ENCODE measurements around the gene ELANE.

DNA sequence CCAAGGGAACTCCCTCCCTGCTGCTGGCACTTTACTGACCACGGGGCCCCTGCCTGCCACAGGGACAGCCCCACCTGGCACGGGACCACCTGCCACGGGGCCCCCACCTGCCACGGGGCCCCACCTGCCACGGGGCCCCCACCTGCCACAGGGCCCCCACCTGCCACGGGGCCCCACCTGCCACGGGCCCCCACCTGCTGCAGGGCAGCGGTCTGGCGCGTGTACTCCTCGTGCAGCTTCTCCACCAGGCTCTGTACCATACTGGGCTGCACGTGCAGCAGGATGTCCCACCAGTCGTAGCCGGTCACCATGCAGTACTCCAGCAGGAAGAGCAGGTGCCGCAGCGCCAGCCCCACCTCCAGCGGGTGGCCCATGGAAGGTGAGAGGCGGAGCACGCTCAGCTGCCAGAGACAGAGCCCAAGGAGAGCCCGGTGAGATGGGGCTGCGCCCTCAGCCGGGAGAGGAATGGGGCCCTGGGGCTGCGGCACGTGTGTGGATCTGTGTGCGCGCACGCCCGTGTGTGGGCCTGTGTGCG is 24.7 kb downstream of the ELANE start:
- TF ChIP-seq, protein P1, sequence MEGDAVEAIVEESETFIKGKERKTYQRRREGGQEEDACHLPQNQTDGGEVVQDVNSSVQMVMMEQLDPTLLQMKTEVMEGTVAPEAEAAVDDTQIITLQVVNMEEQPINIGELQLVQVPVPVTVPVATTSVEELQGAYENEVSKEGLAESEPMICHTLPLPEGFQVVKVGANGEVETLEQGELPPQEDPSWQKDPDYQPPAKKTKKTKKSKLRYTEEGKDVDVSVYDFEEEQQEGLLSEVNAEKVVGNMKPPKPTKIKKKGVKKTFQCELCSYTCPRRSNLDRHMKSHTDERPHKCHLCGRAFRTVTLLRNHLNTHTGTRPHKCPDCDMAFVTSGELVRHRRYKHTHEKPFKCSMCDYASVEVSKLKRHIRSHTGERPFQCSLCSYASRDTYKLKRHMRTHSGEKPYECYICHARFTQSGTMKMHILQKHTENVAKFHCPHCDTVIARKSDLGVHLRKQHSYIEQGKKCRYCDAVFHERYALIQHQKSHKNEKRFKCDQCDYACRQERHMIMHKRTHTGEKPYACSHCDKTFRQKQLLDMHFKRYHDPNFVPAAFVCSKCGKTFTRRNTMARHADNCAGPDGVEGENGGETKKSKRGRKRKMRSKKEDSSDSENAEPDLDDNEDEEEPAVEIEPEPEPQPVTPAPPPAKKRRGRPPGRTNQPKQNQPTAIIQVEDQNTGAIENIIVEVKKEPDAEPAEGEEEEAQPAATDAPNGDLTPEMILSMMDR (IDR thresholded peaks at IDR 0.05): no peak
- TF ChIP-seq POLR2A (IDR thresholded peaks at IDR 0.05) (no peak), EP300 (IDR thresholded peaks at IDR 0.05) (no peak), POLR2AphosphoS5 (IDR thresholded peaks at IDR 0.05) (no peak)

All from sigmoid colon (tissue), 4 donors.